ENCODE results near the gene GOLGA1. TPM values are rescaled to one million over a fixed set of nuclear protein-coding genes. Genes with fewer than 3 reads are reported as not detected.

The GOLGA1 gene
- total RNA-seq, 1 experiment from 2014 or later: 9.6 TPM

- TF ChIP-seq, protein P1, sequence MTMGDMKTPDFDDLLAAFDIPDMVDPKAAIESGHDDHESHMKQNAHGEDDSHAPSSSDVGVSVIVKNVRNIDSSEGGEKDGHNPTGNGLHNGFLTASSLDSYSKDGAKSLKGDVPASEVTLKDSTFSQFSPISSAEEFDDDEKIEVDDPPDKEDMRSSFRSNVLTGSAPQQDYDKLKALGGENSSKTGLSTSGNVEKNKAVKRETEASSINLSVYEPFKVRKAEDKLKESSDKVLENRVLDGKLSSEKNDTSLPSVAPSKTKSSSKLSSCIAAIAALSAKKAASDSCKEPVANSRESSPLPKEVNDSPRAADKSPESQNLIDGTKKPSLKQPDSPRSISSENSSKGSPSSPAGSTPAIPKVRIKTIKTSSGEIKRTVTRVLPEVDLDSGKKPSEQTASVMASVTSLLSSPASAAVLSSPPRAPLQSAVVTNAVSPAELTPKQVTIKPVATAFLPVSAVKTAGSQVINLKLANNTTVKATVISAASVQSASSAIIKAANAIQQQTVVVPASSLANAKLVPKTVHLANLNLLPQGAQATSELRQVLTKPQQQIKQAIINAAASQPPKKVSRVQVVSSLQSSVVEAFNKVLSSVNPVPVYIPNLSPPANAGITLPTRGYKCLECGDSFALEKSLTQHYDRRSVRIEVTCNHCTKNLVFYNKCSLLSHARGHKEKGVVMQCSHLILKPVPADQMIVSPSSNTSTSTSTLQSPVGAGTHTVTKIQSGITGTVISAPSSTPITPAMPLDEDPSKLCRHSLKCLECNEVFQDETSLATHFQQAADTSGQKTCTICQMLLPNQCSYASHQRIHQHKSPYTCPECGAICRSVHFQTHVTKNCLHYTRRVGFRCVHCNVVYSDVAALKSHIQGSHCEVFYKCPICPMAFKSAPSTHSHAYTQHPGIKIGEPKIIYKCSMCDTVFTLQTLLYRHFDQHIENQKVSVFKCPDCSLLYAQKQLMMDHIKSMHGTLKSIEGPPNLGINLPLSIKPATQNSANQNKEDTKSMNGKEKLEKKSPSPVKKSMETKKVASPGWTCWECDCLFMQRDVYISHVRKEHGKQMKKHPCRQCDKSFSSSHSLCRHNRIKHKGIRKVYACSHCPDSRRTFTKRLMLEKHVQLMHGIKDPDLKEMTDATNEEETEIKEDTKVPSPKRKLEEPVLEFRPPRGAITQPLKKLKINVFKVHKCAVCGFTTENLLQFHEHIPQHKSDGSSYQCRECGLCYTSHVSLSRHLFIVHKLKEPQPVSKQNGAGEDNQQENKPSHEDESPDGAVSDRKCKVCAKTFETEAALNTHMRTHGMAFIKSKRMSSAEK (CRISPR knock-in tag; IDR thresholded peaks at IDR 0.05; ENCODE audit: borderline replicate concordance): no peak
- TF ChIP-seq EMX1 (CRISPR knock-in tag; IDR thresholded peaks at IDR 0.05) (no peak), NR3C1 (CRISPR knock-in tag; conservative IDR thresholded peaks at IDR 0.05; ENCODE audit: low read depth) (no peak), CREM (CRISPR knock-in tag; IDR thresholded peaks at IDR 0.05) (no peak), MYBL2 (CRISPR knock-in tag; IDR thresholded peaks at IDR 0.05) (no peak), TEAD4 (CRISPR knock-in tag; IDR thresholded peaks at IDR 0.05) (no peak)
- TF ChIP-seq, protein P2, sequence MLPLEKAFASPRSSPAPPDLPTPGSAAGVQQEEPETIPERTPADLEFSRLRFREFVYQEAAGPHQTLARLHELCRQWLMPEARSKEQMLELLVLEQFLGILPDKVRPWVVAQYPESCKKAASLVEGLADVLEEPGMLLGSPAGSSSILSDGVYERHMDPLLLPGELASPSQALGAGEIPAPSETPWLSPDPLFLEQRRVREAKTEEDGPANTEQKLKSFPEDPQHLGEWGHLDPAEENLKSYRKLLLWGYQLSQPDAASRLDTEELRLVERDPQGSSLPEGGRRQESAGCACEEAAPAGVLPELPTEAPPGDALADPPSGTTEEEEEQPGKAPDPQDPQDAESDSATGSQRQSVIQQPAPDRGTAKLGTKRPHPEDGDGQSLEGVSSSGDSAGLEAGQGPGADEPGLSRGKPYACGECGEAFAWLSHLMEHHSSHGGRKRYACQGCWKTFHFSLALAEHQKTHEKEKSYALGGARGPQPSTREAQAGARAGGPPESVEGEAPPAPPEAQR (CRISPR knock-in tag; IDR thresholded peaks at IDR 0.05): no peak
Observed at GRCh38 chr9:124964056-124964455, 23.2 kb upstream of the GOLGA1 start (continued).

GRCh38 chr9:124960409-124960752 lies 19.5 kb upstream of the GOLGA1 start:
- no peaks in the 10 kb centered on the region for H3K4me1 Mint-ChIP-seq
- DNase-seq (ENCODE audit: low spot score): no peak
- peaks cover 4% of the 10 kb centered on the region for H3K9me3 Mint-ChIP-seq
- H3K36me3 Mint-ChIP-seq: peaks cover 7% of the 10 kb centered on the region
- H3K27ac Mint-ChIP-seq: no peak overlapping the region
- POLR2A ChIA-PET: interaction anchor here (0.6 kb wide), 1 partner anchor 1574 kb away, joined by 5 read pairs; no protein-coding TSS in a partner anchor
- no peaks in the 10 kb centered on the region for H3K27me3 Mint-ChIP-seq (ENCODE audit: low read depth)
- CTCF ChIA-PET: no interaction called here
- no peak overlapping the region for H3K4me3 Mint-ChIP-seq
- ATAC-seq: no peak
- TF ChIP-seq, protein P2 (CRISPR knock-in tag; IDR thresholded peaks at IDR 0.05): no peak
- TF ChIP-seq ETV6 (CRISPR knock-in tag; IDR thresholded peaks at IDR 0.05): no peak
- TF ChIP-seq, protein P1 (CRISPR knock-in tag; IDR thresholded peaks at IDR 0.05; ENCODE audit: borderline replicate concordance): no peak
- TF ChIP-seq, protein P3, sequence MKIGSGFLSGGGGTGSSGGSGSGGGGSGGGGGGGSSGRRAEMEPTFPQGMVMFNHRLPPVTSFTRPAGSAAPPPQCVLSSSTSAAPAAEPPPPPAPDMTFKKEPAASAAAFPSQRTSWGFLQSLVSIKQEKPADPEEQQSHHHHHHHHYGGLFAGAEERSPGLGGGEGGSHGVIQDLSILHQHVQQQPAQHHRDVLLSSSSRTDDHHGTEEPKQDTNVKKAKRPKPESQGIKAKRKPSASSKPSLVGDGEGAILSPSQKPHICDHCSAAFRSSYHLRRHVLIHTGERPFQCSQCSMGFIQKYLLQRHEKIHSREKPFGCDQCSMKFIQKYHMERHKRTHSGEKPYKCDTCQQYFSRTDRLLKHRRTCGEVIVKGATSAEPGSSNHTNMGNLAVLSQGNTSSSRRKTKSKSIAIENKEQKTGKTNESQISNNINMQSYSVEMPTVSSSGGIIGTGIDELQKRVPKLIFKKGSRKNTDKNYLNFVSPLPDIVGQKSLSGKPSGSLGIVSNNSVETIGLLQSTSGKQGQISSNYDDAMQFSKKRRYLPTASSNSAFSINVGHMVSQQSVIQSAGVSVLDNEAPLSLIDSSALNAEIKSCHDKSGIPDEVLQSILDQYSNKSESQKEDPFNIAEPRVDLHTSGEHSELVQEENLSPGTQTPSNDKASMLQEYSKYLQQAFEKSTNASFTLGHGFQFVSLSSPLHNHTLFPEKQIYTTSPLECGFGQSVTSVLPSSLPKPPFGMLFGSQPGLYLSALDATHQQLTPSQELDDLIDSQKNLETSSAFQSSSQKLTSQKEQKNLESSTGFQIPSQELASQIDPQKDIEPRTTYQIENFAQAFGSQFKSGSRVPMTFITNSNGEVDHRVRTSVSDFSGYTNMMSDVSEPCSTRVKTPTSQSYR (CRISPR knock-in tag; IDR thresholded peaks at IDR 0.05): no peak
- no peak for TF ChIP-seq FOXK1 (CRISPR knock-in tag; IDR thresholded peaks at IDR 0.05)
- TF ChIP-seq TCF7 (CRISPR knock-in tag; IDR thresholded peaks at IDR 0.05; ENCODE audit: low read depth): no peak
- TF ChIP-seq CTCF (IDR thresholded peaks at IDR 0.05): no peak
- TF ChIP-seq, protein P4, sequence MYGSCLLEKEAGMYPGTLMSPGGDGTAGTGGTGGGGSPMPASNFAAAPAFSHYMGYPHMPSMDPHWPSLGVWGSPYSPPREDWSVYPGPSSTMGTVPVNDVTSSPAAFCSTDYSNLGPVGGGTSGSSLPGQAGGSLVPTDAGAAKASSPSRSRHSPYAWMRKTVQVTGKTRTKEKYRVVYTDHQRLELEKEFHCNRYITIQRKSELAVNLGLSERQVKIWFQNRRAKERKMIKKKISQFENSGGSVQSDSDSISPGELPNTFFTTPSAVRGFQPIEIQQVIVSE (CRISPR knock-in tag; IDR thresholded peaks at IDR 0.05; ENCODE audit: borderline replicate concordance): no peak
- no peak for TF ChIP-seq SOX15 (CRISPR knock-in tag; IDR thresholded peaks at IDR 0.05)

All from WTC11 (cell line).